Muscle of leg (tissue), 11 donors: ENCODE results near the gene POFUT2. TPM values are rescaled to one million over a fixed set of nuclear protein-coding genes. Genes with fewer than 3 reads are reported as not detected.

Experiments
- DNase-seq: peaks from one replicate; pipeline ENCODE4 v3.0.0; 2013
- H3K27ac ChIP-seq: one replicate; pipeline ENCODE4 v1.5.1; 2013; ENCODE audit warnings: mild to moderate bottlenecking, low read length, control low read depth
- H3K27me3 ChIP-seq: one replicate; pipeline ENCODE4 v1.6.1; 2013; ENCODE audit warnings: low read length; ENCODE audit not compliant: control insufficient read depth, insufficient read depth
- H3K36me3 ChIP-seq: one replicate; pipeline ENCODE4 v1.6.1; 2013; ENCODE audit warnings: low read length; ENCODE audit not compliant: control insufficient read depth, insufficient read depth
- H3K4me1 ChIP-seq: one replicate; pipeline ENCODE4 v1.6.1; 2013; ENCODE audit warnings: low read length; ENCODE audit not compliant: control insufficient read depth, insufficient read depth
- H3K4me3 ChIP-seq: one replicate; pipeline ENCODE4 v1.5.1; 2013; ENCODE audit warnings: low read length, control low read depth
- H3K9me3 ChIP-seq: replicated peaks from 2 replicates; pipeline ENCODE4 v1.6.1; 2013; ENCODE audit warnings: low read depth, low read length; ENCODE audit not compliant: control insufficient read depth
- WGBS: methylation state at CpG from one replicate; pipeline ENCODE4 v1.1.5; 2013; ENCODE audit warnings: missing lambda C conversion rate; ENCODE audit not compliant: insufficient coverage; 5-methylcytosine and 5-hydroxymethylcytosine counted together
- polyA plus RNA-seq, 8 donors: library from polyadenylated mRNA; unstranded; fragments of 120-200 nt; gene quantifications; one replicate each; pipeline versions ENCODE4 v1.2.1 to v1.2.3, GENCODE V29; 2013; ENCODE audit warnings: inconsistent platforms in 1 of 8, low replicate concordance in 1 of 8; ENCODE audit not compliant: insufficient read length in 8 of 8, insufficient read depth in 1 of 8
- total RNA-seq: library from RNA; stranded (reverse); fragments of 120-200 nt; gene quantifications from one replicate; pipeline ENCODE4 v1.2.4, GENCODE V29; 2013

The POFUT2 gene
- total and polyA plus RNA-seq, 9 donors: 30.8 to 47.3 (median 37.7) TPM

GRCh38 chr21:45303751-45304475 is 16.2 kb upstream of the POFUT2 start:
- H3K4me1 ChIP-seq: peaks cover 83% of the 10 kb centered on the region
- no peak for DNase-seq
- H3K9me3 ChIP-seq: no peaks in the 10 kb centered on the region
- H3K36me3 ChIP-seq: no peaks in the 10 kb centered on the region
- no peak overlapping the region for H3K27ac ChIP-seq
- 75% methylated on average over 17 of the region's 19 CpGs for WGBS
- no peaks in the 10 kb centered on the region for H3K27me3 ChIP-seq
- H3K4me3 ChIP-seq: no peak overlapping the region

GRCh38 chr21:45303091-45303615 is 15.5 kb upstream of the POFUT2 start:
- Histone ChIP-seq H3K36me3 (no peaks in the 10 kb centered on the region), H3K4me3 (no peak overlapping the region), H3K27me3 (no peaks in the 10 kb centered on the region), H3K4me1 (peaks cover 76% of the 10 kb centered on the region), H3K27ac (peak overlapping the region; percentile 96), H3K9me3 (no peaks in the 10 kb centered on the region)
- no peak for DNase-seq
- 77% methylated on average over 15 of the region's 21 CpGs for WGBS

DNA sequence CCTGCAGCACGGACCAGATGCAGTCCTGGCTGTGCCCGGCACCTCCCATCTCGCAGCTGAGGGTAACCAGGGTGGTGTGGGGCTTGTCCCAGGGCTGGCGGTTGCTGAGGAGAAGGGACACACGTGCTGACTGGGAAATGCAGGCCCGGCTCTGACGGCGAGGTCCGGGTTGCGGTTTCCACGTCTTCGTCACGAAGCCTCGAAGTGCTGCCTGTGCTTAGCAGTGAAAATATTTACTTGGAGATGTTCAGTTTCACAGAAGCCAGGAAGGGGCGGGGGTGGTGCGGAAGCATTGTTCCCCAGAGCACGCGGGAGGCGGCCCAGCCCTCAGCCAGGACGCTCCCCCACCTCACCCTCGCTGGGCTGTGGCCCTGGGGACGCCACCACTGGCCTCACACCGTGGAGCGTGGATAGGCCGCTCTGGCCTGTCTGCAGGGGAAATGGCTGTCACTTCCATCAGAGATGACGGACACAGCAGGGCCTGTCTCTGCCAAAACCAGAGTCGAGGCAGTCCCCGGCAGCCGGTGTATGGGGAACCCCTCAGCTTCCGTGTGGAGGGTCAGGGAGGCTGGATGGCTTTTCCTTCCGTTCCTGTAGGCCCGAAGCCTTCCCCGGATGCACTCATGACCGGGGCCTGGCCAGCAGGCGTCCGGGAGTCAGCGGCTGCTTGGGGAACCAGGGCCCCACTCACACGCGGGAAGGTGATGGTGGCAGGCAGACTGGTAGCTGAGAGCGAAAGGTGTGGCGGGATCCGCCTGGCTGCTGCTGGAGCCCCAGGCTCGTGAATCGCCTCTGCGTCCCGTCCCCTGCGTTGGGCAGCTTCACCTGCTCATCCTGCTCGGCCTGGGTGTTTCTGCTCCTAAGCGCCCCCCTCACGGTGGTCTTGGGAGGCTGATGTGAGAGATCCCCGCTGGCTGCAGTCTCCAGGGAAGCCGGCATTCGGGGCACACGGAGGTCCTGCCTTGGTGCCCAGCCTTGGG is 14.7 kb upstream of the POFUT2 start:
- no peaks in the 10 kb centered on the region for H3K27me3 ChIP-seq
- DNase-seq: peak; percentile 96
- H3K36me3 ChIP-seq: no peaks in the 10 kb centered on the region
- peaks cover 68% of the 10 kb centered on the region for H3K4me1 ChIP-seq
- H3K4me3 ChIP-seq: no peak overlapping the region
- peak overlapping the region; percentile 96 for H3K27ac ChIP-seq
- WGBS: 39% methylated on average over 51 of the region's 54 CpGs
- no peaks in the 10 kb centered on the region for H3K9me3 ChIP-seq

DNA sequence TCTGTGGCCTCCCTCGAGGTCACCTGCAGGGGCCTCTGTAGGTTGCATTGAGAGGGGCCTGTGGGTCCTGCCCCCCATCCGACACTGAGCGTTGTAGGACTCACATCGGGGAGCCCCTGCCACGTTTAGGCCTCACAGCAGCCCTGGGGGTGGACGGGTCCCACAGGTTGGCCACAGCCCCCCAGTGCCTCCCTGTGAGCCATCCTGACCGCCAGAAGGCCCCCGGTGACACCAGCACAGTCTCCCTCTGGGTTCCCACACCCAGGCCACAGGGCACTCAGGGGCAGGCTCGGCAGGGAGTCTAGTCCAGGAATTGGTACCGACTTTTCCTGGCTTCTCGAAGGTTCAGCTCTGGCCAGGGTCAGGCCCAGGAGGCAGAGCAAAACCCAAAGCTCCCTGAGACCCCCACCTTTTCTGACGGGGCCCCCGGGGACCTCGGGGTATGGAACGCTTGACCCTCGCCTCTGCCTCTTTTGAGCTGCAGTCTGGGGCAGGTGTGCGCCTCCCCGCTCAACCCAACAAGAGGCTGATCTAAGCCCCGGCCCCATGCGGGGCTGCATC is 13.9 kb upstream of the POFUT2 start:
- Histone ChIP-seq H3K27me3 (no peaks in the 10 kb centered on the region), H3K9me3 (no peaks in the 10 kb centered on the region), H3K4me1 (peaks cover 61% of the 10 kb centered on the region), H3K4me3 (no peak overlapping the region), H3K27ac (peak overlapping the region; percentile 96), H3K36me3 (no peaks in the 10 kb centered on the region)
- whole genome bisulfite sequencing: 78% methylated on average over 18 of the region's 20 CpGs
- no peak for DNase-seq

DNA sequence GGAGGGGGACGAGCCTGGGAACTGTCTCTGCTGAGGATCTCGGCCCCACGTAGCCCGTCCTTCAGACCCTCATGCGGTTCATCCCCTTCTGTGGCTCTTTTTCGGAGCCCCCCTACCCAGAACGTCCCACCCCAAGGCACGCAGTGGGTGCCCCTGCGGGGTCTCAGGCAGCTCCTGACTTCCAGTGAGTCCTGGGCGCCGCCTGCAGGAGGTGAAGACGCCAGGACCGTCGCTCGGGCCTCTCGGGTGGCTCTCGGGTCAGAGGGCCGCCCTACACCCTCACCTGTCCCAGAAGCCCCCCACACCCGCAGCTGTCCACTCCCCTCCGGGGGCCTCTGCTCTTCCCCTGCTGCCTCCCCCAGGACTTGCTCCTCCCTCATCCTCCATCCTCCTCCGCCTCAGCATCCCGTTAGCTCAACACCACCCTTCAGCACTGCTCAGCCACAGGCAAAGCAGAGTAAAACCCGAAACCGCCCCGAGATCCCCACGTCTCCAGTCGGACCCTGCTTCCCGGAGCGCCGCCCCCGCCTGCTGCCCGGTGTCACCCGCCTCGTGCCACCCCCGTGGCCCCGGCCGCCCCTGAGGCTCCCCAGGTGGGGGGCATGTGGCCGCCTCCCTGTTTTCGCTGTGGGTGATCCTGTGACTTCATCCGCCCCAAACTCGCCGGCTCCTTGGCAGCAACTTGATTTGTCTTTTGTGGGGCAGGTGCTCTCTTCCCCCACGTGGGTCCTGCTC is 13.3 kb upstream of the POFUT2 start:
- no peaks in the 10 kb centered on the region for H3K9me3 ChIP-seq
- WGBS: 69% methylated on average over 39 of the region's 43 CpGs
- H3K27ac ChIP-seq: peak overlapping the region; percentile 96
- H3K4me1 ChIP-seq: peaks cover 58% of the 10 kb centered on the region
- DNase-seq: no peak
- no peaks in the 10 kb centered on the region for H3K27me3 ChIP-seq
- H3K36me3 ChIP-seq: no peaks in the 10 kb centered on the region
- no peak overlapping the region for H3K4me3 ChIP-seq

DNA sequence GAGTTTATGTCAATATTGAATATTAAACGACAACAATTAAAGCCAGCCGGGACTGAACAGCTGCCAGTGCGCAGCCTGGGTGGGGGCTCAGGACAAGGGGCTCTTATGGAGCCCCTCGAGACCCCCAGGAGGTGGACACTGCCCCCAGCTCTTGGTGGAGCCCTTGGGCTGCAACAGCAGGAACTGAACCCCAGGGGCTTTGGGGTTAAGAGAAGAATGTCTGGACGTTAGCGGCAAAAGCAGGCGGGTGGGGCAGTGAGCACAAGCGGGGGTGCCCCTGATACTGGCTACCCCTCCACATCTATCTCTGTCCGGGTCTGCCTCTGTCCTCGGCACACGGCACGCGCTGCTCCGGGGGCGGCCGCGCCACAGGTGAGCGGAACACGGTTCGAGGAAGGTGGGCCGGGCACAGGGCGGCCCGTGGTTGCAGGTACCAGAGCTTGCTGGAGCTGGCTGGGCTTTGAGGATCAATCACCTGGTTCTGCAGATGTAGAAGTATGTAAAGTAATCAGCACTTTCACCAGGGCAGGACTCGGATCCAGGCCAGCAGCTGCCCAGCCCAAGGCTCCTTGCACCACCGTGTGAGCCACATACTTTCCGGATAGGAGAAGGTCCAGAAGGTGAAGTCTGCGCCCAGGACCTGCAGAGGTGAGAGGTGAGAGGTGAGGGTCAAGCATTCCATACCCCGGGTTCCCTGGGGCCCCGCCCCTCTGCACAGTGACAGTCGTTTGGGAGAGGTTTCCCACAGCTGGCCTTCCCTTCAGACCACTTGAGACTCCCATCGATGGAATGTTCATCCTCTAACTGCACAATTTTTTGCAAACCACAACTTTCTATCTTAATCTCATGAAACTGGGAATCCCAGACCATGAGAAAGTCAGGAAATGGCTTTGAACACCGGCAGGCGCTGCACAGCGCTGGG is 12.4 kb upstream of the POFUT2 start:
- Histone ChIP-seq H3K27me3 (no peaks in the 10 kb centered on the region), H3K4me3 (no peak overlapping the region), H3K4me1 (peaks cover 60% of the 10 kb centered on the region), H3K27ac (peak overlapping the region; percentile 76), H3K36me3 (no peaks in the 10 kb centered on the region), H3K9me3 (no peaks in the 10 kb centered on the region)
- DNase-seq: no peak
- WGBS: 79% methylated on average over 22 of the region's 34 CpGs

DNA sequence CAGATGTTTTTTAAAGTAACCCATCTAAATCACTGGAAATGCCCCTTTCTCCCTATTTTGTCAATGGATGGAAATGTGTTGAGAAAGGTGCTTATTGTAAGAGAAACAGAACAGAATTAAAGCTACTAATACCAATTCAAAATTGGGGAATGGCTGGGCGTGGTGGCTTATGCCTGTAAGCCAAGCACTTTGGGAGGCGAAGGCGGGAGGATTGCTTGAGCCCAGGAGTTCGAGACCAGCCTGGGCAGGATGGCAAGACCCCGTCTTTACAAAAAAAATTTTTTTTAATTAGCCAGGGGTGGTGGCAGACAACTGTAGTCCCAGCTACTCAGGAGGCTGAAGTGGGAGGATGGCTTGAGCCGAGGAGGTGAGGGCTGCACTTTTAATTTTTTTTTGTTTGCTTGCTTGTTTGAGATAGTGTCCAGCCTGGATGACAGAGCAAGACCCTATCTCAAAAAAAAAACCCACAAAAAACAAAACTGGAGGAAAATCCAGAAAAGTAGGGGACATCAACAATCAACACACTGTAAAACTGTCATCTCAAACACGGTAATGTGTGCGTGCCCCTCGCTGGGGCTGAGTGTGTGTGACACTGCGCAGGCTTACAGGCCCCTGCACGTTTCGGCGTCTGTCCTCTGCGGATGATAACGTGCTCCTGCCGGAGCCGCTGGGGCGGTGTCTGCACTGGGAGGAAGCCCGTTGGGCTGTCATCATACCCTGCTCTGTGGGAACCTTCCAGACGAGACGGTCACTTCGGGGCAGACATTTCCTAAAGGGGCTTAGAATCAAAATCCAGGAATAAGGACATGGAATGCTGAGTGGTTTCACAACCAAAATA is 11.6 kb upstream of the POFUT2 start:
- H3K27me3 ChIP-seq: no peaks in the 10 kb centered on the region
- H3K9me3 ChIP-seq: no peaks in the 10 kb centered on the region
- peak; percentile 0 for DNase-seq
- 77% methylated on average over 15 of the region's 22 CpGs for WGBS
- H3K27ac ChIP-seq: peak overlapping the region; percentile 76
- H3K4me1 ChIP-seq: peaks cover 67% of the 10 kb centered on the region
- no peaks in the 10 kb centered on the region for H3K36me3 ChIP-seq
- no peak overlapping the region for H3K4me3 ChIP-seq

DNA sequence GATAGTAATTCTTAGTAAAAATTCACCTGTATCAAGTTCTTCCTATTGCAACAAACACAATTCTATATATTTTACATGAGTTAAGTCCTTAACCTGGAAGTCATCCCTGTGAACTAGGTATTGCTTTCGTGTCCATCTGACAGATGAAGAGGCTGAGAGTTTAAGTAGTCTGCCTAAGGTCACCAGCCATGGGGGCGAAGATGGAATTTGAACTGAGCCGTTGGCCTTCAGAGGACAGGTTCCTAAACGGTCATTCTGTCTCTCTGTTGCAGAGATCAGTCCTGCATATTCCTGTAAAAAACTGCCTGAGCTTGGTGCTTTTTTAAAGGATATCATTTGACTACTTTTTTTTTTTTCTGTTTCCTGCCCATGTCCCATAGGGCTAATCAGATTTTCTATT is 10.2 kb upstream of the POFUT2 start:
- no peaks in the 10 kb centered on the region for H3K36me3 ChIP-seq
- 86% methylated on average over 3 of the region's 4 CpGs for WGBS
- DNase-seq: peak; percentile 13
- H3K27me3 ChIP-seq: no peaks in the 10 kb centered on the region
- H3K9me3 ChIP-seq: no peaks in the 10 kb centered on the region
- H3K4me3 ChIP-seq: no peak overlapping the region
- peaks cover 68% of the 10 kb centered on the region for H3K4me1 ChIP-seq
- peak overlapping the region; percentile 56 for H3K27ac ChIP-seq
